HepG2 (cell line): ENCODE measurements around the gene ACAP3. TPM values are rescaled to one million over a fixed set of nuclear protein-coding genes. Genes with fewer than 3 reads are reported as not detected.
A peak's percentile ranks its signal among the peaks of the same experiment; 100 is the strongest.

Experiments
- AHR ChIP-seq: IDR thresholded peaks from 2 replicates; pipeline ENCODE4 v1.6.1; 2018; ENCODE audit warnings: missing genetic modification reagents, missing compliant biosample characterization
- FIP1L1 ChIP-seq: fragments of 200-400 bp; formaldehyde crosslinking; IDR thresholded peaks from 2 replicates; pipeline ENCODE4 v1.6.1; 2018; ENCODE audit warnings: low read depth, mild to moderate bottlenecking, low read length, moderate library complexity, borderline replicate concordance; ENCODE audit not compliant: insufficient read depth
- HDAC6 ChIP-seq: fragments of 200-600 bp; sonication (generic); IDR thresholded peaks from 2 replicates; pipeline ENCODE4 v1.7.0; 2017; ENCODE audit warnings: mild to moderate bottlenecking, antibody characterized with exemption, low read length, low read depth
- MLXIP ChIP-seq: sonication (generic); formaldehyde crosslinking; IDR thresholded peaks from 2 replicates; pipeline ENCODE4 v1.9.0; 2021; ENCODE audit warnings: missing genetic modification reagents, borderline replicate concordance
- SIX1 ChIP-seq: sonication (generic); formaldehyde crosslinking; IDR thresholded peaks from 2 replicates; pipeline ENCODE4 v1.4.0; 2020; ENCODE audit warnings: missing genetic modification reagents, borderline replicate concordance
- SKI ChIP-seq: fragments of 450-650 bp; IDR thresholded peaks from one replicate; pipeline ENCODE4 v1.6.1; 2018; ENCODE audit warnings: mild to moderate bottlenecking; ENCODE audit not compliant: partially characterized antibody
- SMAD1 ChIP-seq: sonication (generic); formaldehyde crosslinking; IDR thresholded peaks from 2 replicates; pipeline ENCODE4 v1.4.0; 2020; ENCODE audit warnings: missing genetic modification reagents, low read depth, mild to moderate bottlenecking, borderline replicate concordance
- SRY ChIP-seq: sonication (generic); formaldehyde crosslinking; IDR thresholded peaks from 2 replicates; pipeline ENCODE4 v1.8.0; 2022; ENCODE audit warnings: mild to moderate bottlenecking, missing genetic modification reagents
- ZBTB46 ChIP-seq: sonication (generic); formaldehyde crosslinking; IDR thresholded peaks from 2 replicates; pipeline ENCODE4 v1.4.0; 2020; ENCODE audit warnings: mild to moderate bottlenecking, missing genetic modification reagents, borderline replicate concordance
- ZFP37 ChIP-seq: sonication (generic); formaldehyde crosslinking; IDR thresholded peaks from 2 replicates; pipeline ENCODE4 v1.4.0; 2020; ENCODE audit warnings: missing genetic modification reagents, borderline replicate concordance
- ZFP82 ChIP-seq: sonication (generic); formaldehyde crosslinking; IDR thresholded peaks from 2 replicates; pipeline ENCODE4 v1.5.1; 2020; ENCODE audit warnings: mild to moderate bottlenecking, missing genetic modification reagents, borderline replicate concordance
- ZNF276 ChIP-seq: sonication (generic); formaldehyde crosslinking; IDR thresholded peaks from 2 replicates; pipeline ENCODE4 v1.4.0; 2020; ENCODE audit warnings: mild to moderate bottlenecking, low read depth, missing genetic modification reagents
- ZNF460 ChIP-seq: sonication (generic); formaldehyde crosslinking; IDR thresholded peaks from 2 replicates; pipeline ENCODE4 v1.5.1; 2020; ENCODE audit warnings: missing genetic modification reagents, mild to moderate bottlenecking, borderline replicate concordance
- ZNF512B ChIP-seq: sonication (generic); formaldehyde crosslinking; IDR thresholded peaks from 2 replicates; pipeline ENCODE4 v1.5.1; 2020; ENCODE audit warnings: missing genetic modification reagents, mild to moderate bottlenecking, borderline replicate concordance
- ZNF597 ChIP-seq: sonication (generic); formaldehyde crosslinking; IDR thresholded peaks from 2 replicates; pipeline ENCODE4 v1.5.0; 2020; ENCODE audit warnings: missing genetic modification reagents
- ZNF761 ChIP-seq: sonication (generic); formaldehyde crosslinking; conservative IDR thresholded peaks from 2 replicates; pipeline ENCODE4 v1.4.0; 2020; ENCODE audit warnings: mild to moderate bottlenecking, missing genetic modification reagents
- polyA plus RNA-seq, 8 experiments: library from polyadenylated mRNA; depleted of rRNA in 3 of 8; stranded (reverse) in 7 of 8; unstranded in 1 of 8; fragments of >200 nt; fragmentation: Illumina TruSeq in 4 of 8; extraction: Trizol in 4 of 8; gene quantifications; 2 replicates each; pipeline versions ENCODE4 v1.2.1 to v1.2.3, GENCODE V29; 2011 to 2016; ENCODE audit warnings: low read depth in 4 of 8, missing spikeins in 1 of 8, mixed read lengths in 1 of 8; ENCODE audit not compliant: insufficient read depth in 1 of 8
- total RNA-seq, 5 experiments: library from RNA; depleted of rRNA; stranded (reverse); fragments of >200 nt; fragmentation: Illumina TruSeq; extraction: Trizol; gene quantifications; 2 replicates each; pipeline ENCODE4 v1.2.3, GENCODE V29; 2016; ENCODE audit warnings: low read depth in 1 of 5

ACAP3 gene
- total and polyA plus RNA-seq, 2 of the 13 experiments (the other 11 are each of a cell fraction or from before 2014, with no cell fraction given): 29.4 to 50.8 TPM

- TF ChIP-seq SMAD1 (CRISPR knock-in tag) (no peak), MLXIP (CRISPR knock-in tag) (no peak), ZNF597 (CRISPR knock-in tag) (no peak), ZNF276 (no peak), ZNF460 (CRISPR knock-in tag) (no peak), AHR (CRISPR knock-in tag) (no peak), SKI (peak; percentile 53), FIP1L1 (no peak), HDAC6 (no peak), ZNF761 (CRISPR knock-in tag) (no peak), ZNF512B (CRISPR knock-in tag) (no peak), SRY (CRISPR knock-in tag) (no peak), ZFP82 (CRISPR knock-in tag) (no peak), ZFP37 (no peak), ZBTB46 (CRISPR knock-in tag) (no peak), SIX1 (no peak)
Observed at GRCh38 chr1:1287288-1288110, 20.2 kb downstream of the ACAP3 start (continued).
